NCI-H82 (cell line): Measurements from ENCODE around the gene IFI35.
"Not testable (repeated sequence)": the region's sequence is repeated elsewhere in the genome, so short reads cannot be mapped to it uniquely, and the experiment has no call there.

Experiments used
- DNase-seq: peaks from one replicate; lab custom pipeline; 2025; lab: John Stamatoyannopoulos, UW

The IFI35 gene

DNA sequence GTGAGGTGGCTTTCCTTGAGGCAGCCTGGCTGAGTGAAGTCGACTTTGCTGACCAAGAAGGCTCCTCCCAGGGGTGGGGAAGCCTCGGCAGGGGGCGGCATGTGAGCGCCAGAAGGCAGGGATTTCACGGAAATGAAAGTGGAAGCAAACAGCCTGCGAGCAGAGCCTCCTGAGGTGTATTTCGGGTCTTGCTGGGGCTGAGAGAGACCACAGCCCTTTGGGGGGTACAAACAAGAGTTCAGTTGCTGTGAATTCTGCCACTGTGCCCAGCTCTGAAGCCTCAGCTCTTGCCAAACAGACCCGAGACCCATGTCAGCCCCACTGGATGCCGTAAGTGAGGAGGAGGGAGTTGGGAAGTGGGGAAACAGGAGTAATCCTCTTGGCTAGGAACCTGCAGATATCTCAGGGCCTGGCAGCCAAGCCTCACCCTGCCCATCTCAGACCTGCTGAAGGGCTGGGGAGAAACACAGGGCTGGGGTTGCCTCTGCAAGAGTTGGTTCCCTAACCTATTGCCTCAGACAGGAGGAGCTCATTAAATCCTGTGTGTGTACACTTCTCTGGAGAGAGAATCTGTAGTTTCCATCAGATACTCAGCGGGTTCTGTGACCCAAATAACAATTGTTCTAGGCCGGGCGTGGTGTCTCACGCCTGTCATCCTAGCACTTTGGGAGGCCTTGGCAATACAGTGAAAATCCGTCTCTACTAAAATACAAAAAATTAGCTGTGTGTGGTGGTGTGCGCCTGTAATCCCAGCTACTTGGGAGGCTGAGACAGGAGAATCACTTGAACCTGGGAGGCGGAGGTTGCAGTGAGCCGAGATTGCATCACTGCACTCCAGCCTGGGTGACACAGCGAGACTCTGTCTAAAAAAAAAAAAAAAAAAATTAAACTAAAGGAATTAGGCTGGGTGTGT lies at the start of gene IFI35:
Gene IFI35 (plus strand): TSS at position 146 of the 913 bp plus-strand sequence. CDS start 164 bp downstream, at position 310.
- DNase-seq, result peak; percentile 85

DNA sequence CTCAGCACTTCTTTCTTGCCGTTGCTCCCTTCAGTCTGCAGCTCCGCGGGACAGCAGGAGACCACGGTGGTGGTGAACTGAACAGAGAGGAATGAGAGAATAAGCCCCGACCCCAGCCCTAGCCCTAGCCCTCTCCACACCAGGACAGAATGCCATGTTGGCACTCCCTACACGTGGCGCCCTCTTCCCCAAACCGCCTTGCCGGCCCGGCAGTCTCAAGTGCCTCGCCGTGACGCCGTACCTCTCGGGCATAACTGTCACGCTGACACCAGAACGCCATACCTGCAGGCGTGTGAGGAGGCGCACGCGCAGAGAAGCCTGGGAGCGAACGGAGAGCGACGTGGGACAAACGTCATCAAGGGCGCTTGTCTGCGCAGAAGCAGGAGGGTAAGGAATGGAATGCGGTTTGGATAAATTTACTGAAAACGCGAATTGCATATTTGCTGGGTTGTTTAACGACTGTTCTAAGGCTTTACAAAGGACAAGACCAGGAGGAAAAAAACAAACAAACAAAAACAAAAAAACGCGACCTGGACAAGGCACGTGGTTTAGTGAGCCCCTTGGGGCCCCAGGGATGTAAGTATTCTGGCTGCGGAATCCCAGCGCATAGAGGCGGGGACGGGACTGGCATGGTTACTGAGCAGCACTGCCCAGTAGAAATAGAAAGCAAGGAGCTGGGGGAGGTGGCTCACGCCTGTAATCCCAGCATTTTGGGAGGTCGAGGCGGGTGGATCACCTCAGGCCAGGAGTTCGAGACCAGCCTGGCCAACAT lies 42.2 kb upstream of the IFI35 start, which contains the start of gene AARSD1:
Gene AARSD1 (minus strand): TSS at position 294 of the 772 bp plus-strand sequence. CDS start 14 bp downstream, at position 280.
- peak; percentile 95 for DNase-seq

DNA sequence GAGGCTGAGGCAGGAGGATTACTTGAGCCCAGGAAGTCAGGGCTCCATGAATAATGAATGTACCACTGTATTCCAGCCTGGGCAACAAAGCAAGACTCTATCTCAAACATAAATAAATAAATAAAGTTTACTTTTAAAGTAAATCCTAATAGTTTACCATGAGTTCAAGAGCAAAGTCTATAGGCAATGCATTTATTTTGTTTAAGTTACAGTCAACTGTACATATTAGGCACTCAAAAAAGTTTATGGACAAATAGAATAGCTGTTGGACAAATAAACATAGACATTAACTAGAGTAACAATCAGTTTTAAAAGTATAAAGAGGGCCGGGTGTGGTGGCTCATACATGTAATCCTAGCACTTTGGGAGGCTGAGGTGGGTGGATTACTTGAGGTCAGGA lies 38.7 kb upstream of the IFI35 start:
- no peak for DNase-seq

DNA sequence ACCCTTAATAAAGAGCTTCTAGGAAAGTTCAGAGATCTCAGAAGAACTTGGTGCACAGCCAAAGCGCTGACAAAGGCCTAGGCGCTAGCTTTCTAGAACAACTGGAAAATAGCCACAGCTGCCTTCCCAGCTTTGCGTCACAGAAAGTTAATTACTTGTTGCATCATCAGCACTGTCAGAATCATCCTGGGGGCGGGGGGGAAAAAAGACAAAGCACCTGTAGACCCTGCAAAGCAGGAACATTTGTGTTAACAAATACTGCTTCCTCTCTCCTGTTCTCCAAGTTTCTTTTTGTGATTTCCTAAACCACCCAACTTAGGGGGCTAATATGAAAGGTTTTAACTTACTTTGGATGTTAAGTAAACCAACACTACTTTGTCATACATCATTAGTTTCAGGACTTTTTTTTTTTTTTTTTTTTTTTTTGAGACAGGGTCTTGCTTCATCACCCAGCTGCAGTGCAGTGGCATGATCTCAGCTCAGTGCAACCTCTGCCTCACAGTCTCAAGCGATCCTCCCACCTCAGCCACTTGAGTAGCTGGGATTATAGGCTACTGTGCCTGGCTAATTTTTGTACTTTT lies 37.5 kb upstream of the IFI35 start:
- DNase-seq, result peak; percentile 23

DNA sequence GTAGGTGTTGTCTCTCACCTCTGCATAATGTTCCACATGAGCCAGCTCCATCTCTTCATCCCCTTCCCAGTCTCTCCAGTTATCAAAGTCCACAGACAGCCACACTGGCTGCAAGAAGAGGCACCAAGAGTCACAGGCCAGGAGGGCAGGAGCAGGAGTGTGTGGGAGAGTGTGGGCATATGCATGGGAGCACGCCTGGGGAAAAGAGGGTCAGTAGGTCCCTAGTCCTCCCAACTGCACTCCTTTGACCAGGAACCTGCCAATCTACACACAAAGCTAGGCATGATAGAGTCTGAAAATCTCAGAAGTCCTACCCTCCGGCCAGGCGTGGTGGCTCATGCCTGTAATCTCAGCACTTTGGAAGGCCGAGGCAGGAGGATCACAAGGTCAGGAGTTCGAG lies 35.0 kb upstream of the IFI35 start:
- DNase-seq, result no peak

DNA sequence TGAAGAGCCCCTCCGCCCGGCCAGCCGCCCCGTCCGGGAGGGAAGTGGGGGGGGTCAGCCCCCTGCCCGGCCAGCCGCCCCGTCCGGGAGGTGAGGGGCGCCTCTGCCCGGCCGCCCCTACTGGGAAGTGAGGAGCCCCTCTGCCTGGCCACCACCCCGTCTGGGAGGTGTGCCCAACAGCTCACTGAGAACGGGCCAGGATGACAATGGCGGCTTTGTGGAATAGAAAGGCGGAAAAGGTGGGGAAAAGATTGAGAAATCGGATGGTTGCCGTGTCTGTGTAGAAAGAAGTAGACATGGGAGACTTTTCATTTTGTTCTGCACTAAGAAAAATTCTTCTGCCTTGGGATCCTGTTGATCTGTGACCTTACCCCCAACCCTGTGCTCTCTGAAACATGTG lies 33.3 kb upstream of the IFI35 start:
- not testable (repeated sequence) for DNase-seq

DNA sequence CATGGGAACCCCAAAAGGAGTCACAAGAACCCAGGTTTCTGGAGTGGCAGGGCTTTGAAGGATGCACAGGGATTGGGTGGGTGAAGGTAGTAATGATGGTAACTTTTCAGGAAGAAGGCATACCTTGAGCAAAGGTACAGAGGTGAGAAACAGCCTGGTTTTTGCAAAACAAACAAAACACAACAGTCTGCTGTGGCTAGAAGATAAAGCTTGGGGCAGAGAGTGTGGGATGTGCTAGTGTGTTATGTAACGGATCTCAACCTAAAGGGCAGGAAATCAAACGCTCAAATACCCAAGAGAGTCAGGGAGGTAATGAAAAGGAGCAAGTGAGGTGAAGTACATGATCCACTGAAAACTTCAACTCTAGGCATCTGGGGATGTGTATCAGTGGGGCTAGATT lies 31.3 kb upstream of the IFI35 start:
- DNase-seq, result no peak

DNA sequence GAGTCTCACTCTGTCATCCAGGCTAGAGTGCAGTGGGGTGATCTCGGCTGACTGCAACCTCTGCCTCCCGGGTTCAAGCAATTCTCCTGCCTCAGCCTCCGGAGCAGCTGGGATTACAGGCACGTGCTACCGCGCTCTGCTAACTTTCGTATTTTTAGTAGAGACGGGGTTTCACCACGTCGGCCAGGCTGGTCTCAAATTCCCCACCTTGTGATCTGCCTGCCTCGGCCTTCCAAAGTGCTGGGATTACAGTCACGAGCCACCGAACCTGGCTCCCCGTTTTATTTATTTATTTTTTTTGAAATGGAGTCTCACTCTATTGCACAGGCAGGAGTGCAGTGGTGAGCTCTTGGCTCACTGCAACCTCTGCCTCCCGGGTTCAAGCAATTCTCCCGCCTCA lies 30.9 kb upstream of the IFI35 start:
- not testable (repeated sequence) for DNase-seq

DNA sequence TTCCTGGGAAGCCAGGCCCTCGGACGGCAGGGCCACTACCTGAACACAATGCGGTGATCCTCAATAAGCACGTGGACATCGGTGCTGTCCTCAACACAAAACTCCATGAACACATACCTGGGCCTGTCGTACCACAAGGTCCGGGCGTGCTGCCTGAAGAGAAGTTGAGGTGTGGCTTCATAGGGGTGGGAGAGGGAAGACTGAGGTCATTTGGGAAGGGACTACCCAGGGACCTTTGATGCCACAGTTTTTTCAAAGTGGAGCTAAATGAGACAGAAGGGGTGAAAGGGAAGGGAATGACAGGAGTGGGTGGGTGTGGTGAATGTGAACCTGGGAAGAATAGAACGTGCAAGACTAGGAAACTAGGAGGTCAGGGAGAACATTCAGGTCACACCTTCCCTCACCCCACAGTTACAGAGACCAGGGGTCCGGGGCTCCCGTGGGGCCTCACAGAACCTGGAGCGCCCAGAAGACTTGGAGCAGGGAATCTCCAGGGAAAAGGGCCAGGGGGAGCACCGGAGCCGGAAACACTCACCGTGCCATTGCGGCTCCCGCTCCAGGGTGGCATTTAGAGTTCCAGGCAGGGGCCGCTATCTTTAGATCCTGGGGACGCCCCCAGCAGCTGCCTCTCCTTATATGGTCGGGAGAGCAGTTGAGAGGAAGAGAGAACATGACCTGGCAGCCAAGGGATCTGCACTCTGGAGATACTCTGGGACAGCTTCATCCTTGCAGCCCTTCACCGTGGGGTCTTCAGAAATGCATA lies 26.9 kb upstream of the IFI35 start, which contains the start of gene PTGES3L:
Gene PTGES3L (minus strand): TSS at position 570 of the 763 bp plus-strand sequence. CDS start 27 bp downstream, at position 543.
- peak; percentile 88 for DNase-seq

DNA sequence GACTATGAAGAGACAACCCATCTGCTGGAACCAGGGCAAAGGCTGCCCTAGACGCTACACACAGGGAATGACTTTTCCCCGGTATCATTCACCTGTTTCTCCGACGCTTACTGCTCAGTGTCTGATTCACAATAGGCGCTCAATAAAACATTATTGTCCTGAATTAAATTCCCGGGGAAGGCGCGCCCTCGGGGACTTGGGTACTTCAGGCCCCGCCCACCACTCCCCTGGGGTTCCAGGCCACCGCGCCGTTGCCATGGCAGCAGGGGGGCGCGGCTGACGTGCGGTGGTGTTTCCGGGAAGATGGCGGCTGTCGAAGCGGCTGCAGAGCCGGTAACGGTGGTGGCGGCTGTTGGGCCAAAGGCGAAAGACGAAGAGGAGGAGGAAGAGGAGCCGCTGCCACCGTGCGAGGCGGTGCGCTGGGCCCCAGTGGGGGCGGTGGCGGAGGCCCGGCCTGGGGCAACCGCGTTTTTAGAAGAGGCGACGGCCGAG lies 26.3 kb upstream of the IFI35 start, which contains the start of gene RUNDC1:
Gene RUNDC1 (plus strand): TSS at position 292 of the 492 bp plus-strand sequence. CDS start 12 bp downstream, at position 304.
- DNase-seq, result peak; percentile 95

DNA sequence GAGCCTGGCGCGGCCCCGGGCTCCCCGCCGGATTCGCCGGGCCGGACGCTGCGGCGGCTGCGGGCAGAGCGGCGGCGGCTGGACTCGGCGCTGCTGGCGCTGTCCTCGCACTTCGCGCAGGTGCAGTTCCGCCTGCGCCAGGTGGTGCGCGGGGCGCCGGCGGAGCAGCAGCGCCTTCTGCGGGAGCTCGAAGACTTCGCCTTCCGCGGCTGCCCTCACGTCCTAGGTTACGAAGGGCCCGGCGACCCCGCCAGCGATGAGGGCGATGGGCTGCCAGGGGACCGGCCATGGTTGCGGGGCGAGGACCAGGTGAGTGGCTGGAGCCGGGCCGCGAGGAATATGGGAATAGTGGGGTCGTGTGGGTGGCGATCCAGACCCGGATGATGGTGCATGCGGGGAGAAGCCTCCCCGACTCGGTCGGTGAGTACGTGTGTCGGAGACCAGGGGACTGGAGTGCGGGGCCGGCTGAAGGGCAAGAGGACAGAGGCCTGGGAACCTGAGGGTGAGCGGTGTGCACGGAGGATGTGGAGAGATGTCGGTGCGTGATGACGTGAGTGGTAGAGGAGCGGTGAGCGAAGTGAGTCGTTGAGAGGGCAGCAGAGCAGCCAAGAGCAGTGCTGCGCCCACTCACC lies 25.7 kb upstream of the IFI35 start:
- peak; percentile 56 for DNase-seq

DNA sequence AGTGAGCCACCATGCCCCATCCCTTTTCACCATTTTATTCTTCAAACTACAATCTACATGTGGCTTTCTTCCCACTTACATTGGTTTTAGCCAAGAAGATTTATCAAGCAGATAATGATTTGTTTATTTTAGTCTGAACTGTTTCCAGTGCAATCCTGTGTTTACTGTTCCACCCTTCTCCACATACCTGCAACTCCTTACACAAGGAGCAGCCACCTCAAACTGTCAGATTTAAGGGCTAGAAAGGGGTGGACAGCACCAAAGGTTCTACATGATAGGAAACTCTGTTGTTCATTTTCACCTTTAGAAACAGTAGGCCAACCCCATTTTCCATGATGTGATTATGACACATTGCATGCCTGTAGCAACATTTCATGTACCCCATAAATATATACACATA lies 24.3 kb upstream of the IFI35 start:
- DNase-seq, result no peak

DNA sequence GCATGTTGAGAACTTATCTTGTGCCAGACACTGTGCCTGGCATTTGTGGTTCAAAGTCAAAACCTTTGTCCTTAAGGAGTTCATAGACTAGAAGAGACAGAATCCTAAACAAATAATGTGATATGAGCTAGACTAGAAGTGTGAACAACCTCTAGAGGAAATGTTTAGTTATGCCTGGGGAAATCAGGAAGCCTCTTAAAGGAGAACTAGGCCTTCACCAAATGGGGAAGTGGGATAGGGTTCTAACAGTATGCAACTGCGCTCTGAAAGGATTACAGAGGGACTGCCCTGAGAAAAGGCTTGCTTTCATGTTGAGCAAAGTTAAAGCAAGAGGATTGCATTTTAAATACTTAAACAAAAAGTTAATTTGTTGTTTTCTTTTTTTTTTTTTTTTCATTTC lies 21.4 kb upstream of the IFI35 start:
- no peak for DNase-seq

DNA sequence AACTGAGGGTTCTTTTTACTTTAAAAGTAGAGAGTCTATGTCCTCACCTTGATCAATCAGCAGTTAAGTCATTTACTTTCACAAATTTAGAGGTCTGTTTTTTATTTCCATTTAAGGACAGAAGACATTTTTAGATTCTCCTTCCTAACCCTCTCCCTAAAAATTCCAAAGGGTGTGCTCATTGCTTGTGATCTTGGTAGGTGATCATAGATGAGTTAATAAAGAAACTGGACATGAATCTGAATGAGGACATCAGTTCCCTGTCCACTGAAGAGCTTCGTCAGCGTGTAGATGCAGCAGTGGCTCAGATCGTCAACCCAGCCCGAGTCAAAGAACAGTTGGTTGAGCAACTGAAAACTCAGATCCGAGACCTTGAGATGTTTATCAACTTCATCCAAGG lies 17.4 kb upstream of the IFI35 start:
- DNase-seq, result no peak

DNA sequence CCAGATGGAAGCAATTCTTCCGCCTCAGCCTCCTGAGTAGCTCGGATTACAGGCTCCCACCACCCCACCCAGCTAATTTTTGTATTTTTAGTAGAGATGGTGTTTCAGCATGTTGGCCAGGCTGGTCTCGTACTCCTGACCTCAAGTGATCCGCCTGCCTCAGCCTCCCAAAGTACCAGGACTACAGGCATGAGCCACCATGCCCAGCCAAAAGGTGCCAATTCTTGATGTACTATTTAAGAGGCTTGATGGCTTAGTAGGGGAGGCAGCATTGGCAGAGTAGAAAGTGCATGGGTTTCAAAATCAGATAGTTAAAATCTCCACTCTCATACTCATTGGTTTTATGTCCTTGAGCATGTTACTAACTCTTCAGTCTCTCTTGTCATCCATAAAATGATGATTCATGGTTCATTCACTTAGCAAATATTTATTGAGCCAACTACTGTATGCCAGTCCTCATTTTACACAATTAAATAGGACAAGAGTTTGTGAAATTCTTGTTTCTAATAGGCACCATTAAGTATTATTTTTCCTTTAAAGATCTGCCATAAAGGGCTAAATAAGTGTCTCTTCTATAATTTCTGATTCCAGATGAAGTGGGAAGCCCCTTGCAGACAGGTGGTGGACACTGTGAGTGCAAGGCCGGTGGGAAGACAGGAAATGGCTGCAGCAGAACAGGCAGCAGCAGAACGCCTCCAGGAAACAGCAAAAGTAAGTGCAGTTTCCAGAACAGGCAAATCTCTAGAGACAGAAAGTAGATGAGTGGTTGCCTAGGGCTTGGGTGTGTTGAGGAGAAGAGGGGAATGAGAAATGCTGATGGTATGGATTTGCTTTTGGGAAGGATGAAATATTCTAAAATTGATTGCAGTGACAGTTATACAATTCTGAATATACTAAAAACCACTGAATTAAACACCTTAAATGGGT lies 16.6 kb upstream of the IFI35 start:
- no peak for DNase-seq

DNA sequence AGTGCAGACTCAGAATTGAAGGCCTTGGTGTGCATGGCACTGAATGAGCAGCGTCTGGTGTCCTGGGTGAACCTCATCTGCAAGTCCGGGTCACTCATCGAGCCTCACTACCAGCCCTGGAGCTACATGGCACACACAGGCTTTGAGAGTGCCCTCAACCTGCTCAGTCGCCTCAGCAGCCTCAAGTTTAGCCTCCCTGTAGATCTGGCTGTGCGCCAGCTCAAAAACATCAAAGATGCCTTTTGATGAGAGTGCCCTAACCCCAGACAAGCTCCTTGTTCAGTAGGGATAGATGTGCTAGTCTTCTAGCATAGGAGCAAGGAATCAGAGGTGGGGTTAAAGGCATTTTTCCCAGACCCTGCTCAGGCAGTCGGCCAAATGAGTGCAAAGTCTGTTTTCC lies 15.1 kb upstream of the IFI35 start:
- DNase-seq, result no peak

DNA sequence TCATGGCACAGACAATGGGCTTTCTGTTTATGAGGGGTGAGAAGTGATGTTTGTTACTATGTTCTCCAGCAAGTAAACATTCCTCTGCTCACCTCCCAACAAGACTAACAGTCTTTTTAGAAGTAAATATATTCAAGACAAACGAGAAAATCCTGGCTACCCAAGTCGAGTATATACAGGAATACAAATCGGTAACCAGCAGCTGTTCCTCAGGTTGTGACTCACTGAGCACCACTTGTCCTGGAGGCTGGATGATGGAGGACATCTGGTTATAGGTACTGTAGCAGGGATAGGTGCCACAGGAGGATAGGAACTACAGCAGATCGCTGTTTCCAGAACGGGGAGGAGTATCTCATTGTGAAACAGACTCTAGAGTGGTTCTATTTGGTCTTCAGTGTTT lies 13.7 kb upstream of the IFI35 start:
- no peak for DNase-seq

DNA sequence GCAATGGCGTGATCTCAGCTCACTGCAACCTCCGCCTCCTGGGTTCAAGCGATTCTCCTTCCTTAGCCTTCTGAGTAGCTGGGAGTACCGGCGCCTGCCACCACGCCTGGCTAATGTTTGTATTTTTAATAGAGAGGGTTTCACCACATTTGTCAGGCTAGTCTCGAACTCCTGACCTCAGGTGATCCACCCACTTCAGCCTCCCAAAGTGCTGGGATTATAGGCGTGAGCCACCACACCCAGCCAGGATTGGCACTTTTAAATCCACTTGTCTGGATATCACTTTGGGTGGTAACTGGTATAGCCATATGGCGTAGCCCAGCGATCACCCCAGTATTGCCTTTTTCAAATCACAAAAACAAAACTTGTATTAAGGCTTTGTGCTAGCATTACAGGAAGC lies 12.7 kb upstream of the IFI35 start:
- not testable (repeated sequence) for DNase-seq

DNA sequence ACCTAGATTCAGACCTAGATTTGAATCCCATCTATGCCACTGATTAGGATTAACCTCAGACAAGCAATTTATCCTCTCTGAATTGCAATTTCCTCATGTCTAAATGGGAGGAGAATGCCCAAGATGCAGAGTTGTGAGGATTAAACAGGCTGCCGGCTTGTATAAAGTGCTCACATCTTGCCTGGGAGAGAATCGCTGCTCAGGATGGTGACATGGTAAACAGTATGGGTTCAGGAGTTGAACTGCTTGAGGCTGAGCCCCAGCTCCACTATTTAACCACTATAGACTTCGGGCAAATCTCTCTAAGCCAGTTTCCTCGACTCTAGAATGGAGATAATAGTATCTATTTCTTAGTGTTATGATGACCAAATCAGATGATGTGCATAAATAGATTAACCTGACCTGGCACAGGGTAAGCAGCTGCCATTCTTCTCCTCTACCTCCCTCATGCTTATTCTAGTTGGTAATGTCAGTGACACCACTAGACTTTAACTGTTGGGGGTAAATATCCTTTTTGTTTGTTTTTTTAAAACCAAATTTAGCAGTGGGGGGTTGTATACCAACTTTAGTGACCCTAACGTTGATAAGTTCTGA lies 9.1 kb upstream of the IFI35 start:
- DNase-seq, result peak; percentile 77
